GM12801 (cell line): ENCODE data around the gene IYD.

Source experiments
- TF ChIP-seq, protein P1 (sequence below): IDR thresholded peaks from one replicate; pipeline ENCODE4 v1.5.1; 2011; ENCODE audit warnings: control low read depth; ENCODE audit not compliant: insufficient read length; ENCODE audit errors: extremely low read depth

IYD gene

DNA sequence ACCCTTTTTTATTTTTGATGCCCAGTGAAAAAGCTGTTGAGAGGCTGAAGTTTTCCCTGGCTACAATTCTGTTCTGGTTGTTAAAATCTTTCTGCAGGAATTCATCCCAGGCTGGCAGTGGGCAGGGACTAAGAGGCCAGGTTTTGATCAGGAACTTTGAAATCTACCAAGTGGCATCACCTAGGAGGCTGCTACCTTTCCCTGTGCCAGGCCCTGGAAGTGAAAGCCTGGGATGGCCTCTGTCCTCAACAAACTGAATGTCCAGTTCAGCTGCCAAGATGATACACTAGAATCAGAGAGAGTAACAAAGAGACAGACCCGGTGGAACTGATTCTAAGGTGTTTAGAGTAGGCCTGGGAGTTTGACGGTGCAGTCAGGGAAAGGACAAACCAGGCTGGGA lies 596 bp downstream of the IYD start:
- TF ChIP-seq, protein P1, sequence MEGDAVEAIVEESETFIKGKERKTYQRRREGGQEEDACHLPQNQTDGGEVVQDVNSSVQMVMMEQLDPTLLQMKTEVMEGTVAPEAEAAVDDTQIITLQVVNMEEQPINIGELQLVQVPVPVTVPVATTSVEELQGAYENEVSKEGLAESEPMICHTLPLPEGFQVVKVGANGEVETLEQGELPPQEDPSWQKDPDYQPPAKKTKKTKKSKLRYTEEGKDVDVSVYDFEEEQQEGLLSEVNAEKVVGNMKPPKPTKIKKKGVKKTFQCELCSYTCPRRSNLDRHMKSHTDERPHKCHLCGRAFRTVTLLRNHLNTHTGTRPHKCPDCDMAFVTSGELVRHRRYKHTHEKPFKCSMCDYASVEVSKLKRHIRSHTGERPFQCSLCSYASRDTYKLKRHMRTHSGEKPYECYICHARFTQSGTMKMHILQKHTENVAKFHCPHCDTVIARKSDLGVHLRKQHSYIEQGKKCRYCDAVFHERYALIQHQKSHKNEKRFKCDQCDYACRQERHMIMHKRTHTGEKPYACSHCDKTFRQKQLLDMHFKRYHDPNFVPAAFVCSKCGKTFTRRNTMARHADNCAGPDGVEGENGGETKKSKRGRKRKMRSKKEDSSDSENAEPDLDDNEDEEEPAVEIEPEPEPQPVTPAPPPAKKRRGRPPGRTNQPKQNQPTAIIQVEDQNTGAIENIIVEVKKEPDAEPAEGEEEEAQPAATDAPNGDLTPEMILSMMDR, result no peak

DNA sequence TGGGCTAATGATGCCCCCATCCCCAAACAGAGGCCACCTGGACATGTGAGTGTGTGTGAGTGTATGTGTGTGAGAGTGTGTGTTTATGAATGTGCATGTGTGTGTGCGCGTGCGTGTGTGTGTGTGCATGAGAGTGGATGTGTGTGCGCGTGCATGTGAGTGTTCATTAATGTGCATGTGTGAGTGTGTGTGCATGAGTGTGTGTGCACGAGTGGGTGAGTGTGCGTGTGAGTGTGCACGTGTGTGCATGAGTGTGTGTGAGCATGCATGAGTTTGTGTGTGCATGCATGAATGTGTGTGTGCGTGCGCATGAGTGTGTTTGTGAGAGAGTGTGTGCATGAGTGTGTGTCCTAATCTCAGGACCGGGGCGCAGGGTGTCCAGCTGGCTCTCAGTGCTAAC lies 1.3 kb downstream of the IYD start:
- TF ChIP-seq, protein P1, result no peak

DNA sequence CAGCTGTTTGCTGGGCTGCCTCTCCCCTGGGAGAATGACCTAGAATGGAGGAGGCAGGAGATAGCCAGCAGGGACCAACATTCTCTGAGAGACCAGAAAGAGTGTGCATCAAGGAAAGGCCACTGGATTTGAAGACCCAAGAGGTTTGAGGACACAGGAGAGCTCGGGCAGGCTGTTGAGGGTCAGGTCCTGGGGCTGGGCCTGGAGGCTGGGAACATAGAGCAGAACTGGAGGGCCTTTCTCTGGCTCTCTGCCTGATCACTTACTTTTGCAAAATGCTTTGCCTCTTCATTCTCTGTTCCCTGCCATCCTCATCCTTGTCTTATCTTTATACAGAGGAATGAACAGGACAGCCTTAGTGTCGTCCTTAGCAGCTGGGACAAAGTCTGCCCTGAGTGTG lies 2.5 kb downstream of the IYD start:
- TF ChIP-seq, protein P1, result no peak

DNA sequence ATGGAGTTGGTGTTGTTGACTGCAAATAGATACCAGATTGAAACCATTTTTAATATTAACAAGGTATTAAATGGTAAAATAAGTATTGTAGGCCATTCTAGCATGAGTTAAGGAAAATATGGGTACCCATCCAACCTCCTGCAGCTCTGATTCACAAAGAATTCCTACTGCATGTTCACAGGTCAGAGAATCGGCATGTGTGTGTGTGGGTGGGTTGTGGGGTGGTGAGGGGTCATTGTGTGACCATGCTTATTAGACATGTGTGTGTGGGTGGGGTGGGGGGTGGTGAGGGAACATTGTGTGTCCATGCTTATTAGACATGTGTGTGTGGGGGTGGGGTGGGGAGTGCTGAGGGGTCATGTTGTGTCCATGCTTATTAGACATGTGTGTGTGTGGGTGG lies 3.2 kb downstream of the IYD start:
- TF ChIP-seq, protein P1, result no peak

DNA sequence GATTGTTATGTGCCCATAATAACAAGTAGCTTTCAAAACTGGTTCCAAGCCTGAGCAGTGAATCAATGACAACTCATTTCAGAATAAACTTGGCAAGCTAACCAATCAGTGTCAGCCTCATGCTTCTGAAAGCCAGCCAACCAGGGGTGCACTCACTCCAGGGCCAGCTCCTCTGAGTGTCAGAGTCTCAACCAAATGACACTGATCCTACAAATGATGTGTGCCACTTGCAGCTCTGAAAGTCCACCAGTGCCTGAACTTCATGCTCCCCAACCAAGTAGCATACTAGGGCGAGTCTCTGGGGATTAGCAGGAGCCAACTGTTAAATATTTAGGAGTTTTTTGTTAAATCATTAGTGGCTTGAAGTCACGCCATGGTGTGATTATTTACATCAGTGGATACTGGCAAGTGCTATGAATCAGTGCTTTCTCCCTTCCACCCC lies 4.5 kb downstream of the IYD start:
- TF ChIP-seq, protein P1, result no peak

DNA sequence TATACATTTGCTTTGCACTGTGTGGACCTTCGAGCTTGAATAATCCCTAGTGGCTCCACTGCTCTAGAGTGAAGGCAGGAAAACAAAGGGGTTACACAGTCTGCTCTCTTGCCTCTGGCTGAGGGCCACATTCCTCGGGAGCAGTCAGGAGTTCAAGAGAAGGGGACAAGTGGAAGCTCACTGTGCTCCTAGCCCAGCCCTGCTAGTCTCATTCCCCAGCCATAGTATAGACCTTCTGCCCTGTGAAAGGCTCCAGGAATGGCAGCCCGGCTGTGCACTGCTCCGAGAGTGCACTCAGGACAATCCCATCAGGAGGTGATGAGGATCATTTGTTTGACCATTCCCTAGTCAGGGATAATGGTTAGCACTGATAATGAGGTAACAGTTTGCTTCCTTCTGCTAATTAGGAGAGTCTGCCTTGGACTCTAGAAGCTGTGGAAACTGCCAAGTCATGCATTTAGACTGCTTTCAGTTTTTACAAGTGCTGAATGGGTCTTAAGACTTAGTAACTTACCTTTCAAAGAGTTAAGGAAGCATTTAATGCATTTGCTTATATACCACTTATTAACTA lies 8.5 kb downstream of the IYD start:
- TF ChIP-seq, protein P1, result no peak

DNA sequence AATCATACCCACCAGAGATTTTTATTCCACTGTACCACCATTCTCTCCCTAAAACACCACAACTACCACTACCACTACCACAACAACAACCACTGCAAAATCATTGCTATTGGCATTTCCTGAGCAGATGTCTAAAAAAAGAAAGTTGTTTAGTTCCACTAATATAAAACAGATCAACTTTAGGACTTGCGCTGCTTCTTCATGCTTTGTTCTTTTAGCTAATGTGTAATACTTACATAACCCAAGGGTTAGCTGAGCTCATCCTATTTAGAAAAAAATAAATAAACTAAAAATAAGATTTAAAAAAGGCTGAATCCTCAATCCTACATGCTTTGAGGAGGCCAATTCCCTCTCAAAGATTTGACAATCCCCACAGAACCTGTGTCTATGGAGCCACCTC lies 11.4 kb downstream of the IYD start:
- TF ChIP-seq, protein P1, result no peak

DNA sequence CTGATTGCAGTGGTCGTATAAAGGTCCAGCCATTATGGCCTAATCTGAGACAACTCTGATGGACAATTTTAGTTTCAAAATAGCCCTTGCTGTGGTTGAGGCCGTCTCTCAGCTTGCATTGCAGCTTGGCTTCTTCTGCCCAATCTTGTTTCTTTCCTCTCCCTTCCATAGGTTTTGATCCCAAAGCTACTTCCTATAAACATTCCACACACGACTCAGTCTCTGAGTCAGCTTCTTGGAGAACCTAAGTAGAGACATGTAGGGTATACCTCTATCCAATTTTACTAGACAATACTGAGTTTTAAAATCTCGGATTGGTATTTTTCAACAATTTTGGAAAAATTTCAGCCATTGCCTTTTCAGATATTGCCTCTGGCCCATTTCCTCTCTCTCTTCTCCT lies 13.4 kb downstream of the IYD start:
- TF ChIP-seq, protein P1, result no peak
